Measurements from ENCODE around the gene RASL11A.
"Not testable (repeated sequence)": the region's sequence is repeated elsewhere in the genome, so short reads cannot be mapped to it uniquely, and the experiment has no call there.

Gene RASL11A

GRCh38 chr13:27270594-27271520 is at the start of gene RASL11A:
Gene RASL11A, plus strand, starts transcription at chr13:27270830. Its CDS starts 115 bp downstream, at chr13:27270945.
- DNase-seq, result peak; percentile 43

GRCh38 chr13:27222100-27222499 is 48.5 kb upstream of the RASL11A start:
- not testable (repeated sequence) for DNase-seq

- no peak for DNase-seq
Observed at GRCh38 chr13:27226991-27227390, 43.6 kb upstream of the RASL11A start.

GRCh38 chr13:27228131-27228530 is 42.5 kb upstream of the RASL11A start:
- DNase-seq, result no peak

GRCh38 chr13:27229642-27230041 is 41.0 kb upstream of the RASL11A start:
- DNase-seq, result no peak

- no peak for DNase-seq
Observed at GRCh38 chr13:27233964-27234363, 36.7 kb upstream of the RASL11A start.

- DNase-seq, result no peak
Observed at GRCh38 chr13:27236478-27236877, 34.2 kb upstream of the RASL11A start.

GRCh38 chr13:27242702-27243101 is 27.9 kb upstream of the RASL11A start:
- no peak for DNase-seq

GRCh38 chr13:27245610-27246009 is 25.0 kb upstream of the RASL11A start:
- DNase-seq, result no peak

- no peak for DNase-seq
Observed at GRCh38 chr13:27250833-27251165, 19.8 kb upstream of the RASL11A start.

GRCh38 chr13:27251166-27252091 is 19.2 kb upstream of the RASL11A start, which contains the start of gene RPL21:
Gene RPL21, plus strand, starts transcription at chr13:27251558. Its CDS starts 2,219 bp downstream, at chr13:27253777.
- DNase-seq, result peak; percentile 88

GRCh38 chr13:27252467-27252866 is 18.2 kb upstream of the RASL11A start:
- no peak for DNase-seq

- no peak for DNase-seq
Observed at GRCh38 chr13:27257233-27257568, 13.4 kb upstream of the RASL11A start.

- no peak for DNase-seq
Observed at GRCh38 chr13:27257648-27258253, 12.9 kb upstream of the RASL11A start.

- DNase-seq, result no peak
Observed at GRCh38 chr13:27258637-27259386, 11.8 kb upstream of the RASL11A start.

- DNase-seq, result no peak
Observed at GRCh38 chr13:27259831-27260230, 10.8 kb upstream of the RASL11A start.

GRCh38 chr13:27261396-27261795 is 9.2 kb upstream of the RASL11A start:
- DNase-seq, result no peak

- DNase-seq, result no peak
Observed at GRCh38 chr13:27263438-27263837, 7.2 kb upstream of the RASL11A start.

GRCh38 chr13:27264181-27264580 is 6.4 kb upstream of the RASL11A start:
- DNase-seq, result peak; percentile 66

- DNase-seq, result no peak
Observed at GRCh38 chr13:27264648-27265047, 6.0 kb upstream of the RASL11A start.

GRCh38 chr13:27266917-27267316 is 3.7 kb upstream of the RASL11A start:
- DNase-seq, result no peak

GRCh38 chr13:27267596-27267995 is 3.0 kb upstream of the RASL11A start:
- no peak for DNase-seq
